ENCODE results near the gene MDM4. TPM values are rescaled to one million over a fixed set of nuclear protein-coding genes. Genes with fewer than 3 reads are reported as not detected.

MDM4 gene
- polyA plus RNA-seq, 6 donors from 2014 or later = 12.6 to 50.8 (median 28.2) TPM

- peaks cover 4 to 15% (median 12%) of the 10 kb centered on the region in 3 donors for H3K4me1 Mint-ChIP-seq
- H3K9me3 Mint-ChIP-seq = no peaks in the 10 kb centered on the region
- peaks cover 0 to 9% (median 0%) of the 10 kb centered on the region in 3 donors for H3K27me3 Mint-ChIP-seq
- H3K36me3 Mint-ChIP-seq = peaks cover 11 to 23% of the 10 kb centered on the region in 2 donors
- no peak for DNase-seq
- H3K4me3 Mint-ChIP-seq = no peak overlapping the region
- ATAC-seq (ENCODE audit: low read depth in 2 of 2) = no peak
- no peak overlapping the region for H3K27ac Mint-ChIP-seq
Observed at GRCh38 chr1:204602111-204602579, 85.9 kb downstream of the MDM4 start.

- Mint-ChIP-seq H3K4me3 (no peak overlapping the region), H3K27ac (peak overlapping the region in 3 of 6 donors; percentile 7 to 73 (median 61)), H3K4me1 (peaks cover 4 to 10% (median 9%) of the 10 kb centered on the region in 3 donors), H3K9me3 (no peaks in the 10 kb centered on the region), H3K36me3 (peaks cover 5 to 23% of the 10 kb centered on the region in 2 donors), H3K27me3 (peaks cover 0 to 17% (median 0%) of the 10 kb centered on the region in 3 donors)
- ATAC-seq (ENCODE audit: low read depth in 2 of 2) = no peak
- no peak for DNase-seq
Observed at GRCh38 chr1:204602871-204603542, 86.8 kb downstream of the MDM4 start.

- no peaks in the 10 kb centered on the region for H3K9me3 Mint-ChIP-seq
- H3K36me3 Mint-ChIP-seq = peaks cover 5 to 23% of the 10 kb centered on the region in 2 donors
- H3K27me3 Mint-ChIP-seq = peaks cover 0 to 18% (median 0%) of the 10 kb centered on the region in 3 donors
Observed at GRCh38 chr1:204605791-204606190, 89.6 kb downstream of the MDM4 start.

More at GRCh38 chr1:204605791-204606190, 89.6 kb downstream of the MDM4 start:
- H3K4me3 Mint-ChIP-seq = no peak overlapping the region
- DNase-seq = no peak
- peaks cover 0 to 5% (median 0%) of the 10 kb centered on the region in 3 donors for H3K4me1 Mint-ChIP-seq
- H3K27ac Mint-ChIP-seq = peak overlapping the region in 2 of 6 donors; percentile 42 to 60
- ATAC-seq (ENCODE audit: low read depth in 2 of 2) = no peak

Other genes with a start within 250 kb of the MDM4 start
- under 1 TPM in 1 of 6 donors, not detected in 5; 0.09 TPM for gene PLEKHA6, start 156.5 kb upstream of the MDM4 start, polyA plus RNA-seq (ENCODE audit: low read depth in 6 of 6)
- gene PPP1R15B, start 104.6 kb upstream of the MDM4 start, polyA plus RNA-seq (ENCODE audit: low read depth in 6 of 6) = 10 to 100 TPM; 18.5 to 39.0 (median 33.0) TPM
- 10 to 100 TPM in 3 of 6 donors, 1 to 10 TPM in 2, not detected in 1; 8.5 to 16.9 (median 10.6) TPM for gene PIK3C2B, start 21.6 kb upstream of the MDM4 start, polyA plus RNA-seq (ENCODE audit: low read depth in 6 of 6)
- under 1 TPM in 2 of 6 donors, not detected in 4; 0.11 to 0.25 TPM for gene LRRN2, start 169.3 kb downstream of the MDM4 start, polyA plus RNA-seq (ENCODE audit: low read depth in 6 of 6)